ENCODE measurements around the gene DHRS9. TPM values are rescaled to one million over a fixed set of nuclear protein-coding genes. Genes with fewer than 3 reads are reported as not detected.
A peak's percentile ranks its signal among the peaks of the same experiment; 100 is the strongest.

Gene DHRS9
- total RNA-seq, 1 donor = 0.36 TPM

DNA sequence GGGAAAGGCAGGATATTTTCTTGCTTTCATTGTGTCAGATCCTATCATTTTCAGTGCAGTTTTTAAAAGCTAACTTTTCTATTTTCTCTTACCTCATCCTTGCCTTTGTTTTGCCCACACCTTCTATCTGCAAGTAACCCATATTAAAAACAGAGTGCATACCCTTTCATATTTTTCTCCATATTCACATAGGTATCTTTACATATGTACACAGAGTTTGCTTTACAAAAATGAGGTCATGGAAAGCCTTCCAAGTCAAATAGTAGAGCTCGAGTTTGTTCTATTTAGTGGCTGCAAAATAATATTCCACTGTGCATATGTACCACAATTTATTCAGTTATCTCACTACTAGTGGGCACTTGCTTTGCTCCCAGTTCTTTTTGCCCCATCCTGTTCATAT, 3.9 kb upstream of the DHRS9 start:
- no peak overlapping the region for H3K4me3 ChIP-seq (ENCODE audit: low read depth, low read length)
- TF ChIP-seq, protein P1, sequence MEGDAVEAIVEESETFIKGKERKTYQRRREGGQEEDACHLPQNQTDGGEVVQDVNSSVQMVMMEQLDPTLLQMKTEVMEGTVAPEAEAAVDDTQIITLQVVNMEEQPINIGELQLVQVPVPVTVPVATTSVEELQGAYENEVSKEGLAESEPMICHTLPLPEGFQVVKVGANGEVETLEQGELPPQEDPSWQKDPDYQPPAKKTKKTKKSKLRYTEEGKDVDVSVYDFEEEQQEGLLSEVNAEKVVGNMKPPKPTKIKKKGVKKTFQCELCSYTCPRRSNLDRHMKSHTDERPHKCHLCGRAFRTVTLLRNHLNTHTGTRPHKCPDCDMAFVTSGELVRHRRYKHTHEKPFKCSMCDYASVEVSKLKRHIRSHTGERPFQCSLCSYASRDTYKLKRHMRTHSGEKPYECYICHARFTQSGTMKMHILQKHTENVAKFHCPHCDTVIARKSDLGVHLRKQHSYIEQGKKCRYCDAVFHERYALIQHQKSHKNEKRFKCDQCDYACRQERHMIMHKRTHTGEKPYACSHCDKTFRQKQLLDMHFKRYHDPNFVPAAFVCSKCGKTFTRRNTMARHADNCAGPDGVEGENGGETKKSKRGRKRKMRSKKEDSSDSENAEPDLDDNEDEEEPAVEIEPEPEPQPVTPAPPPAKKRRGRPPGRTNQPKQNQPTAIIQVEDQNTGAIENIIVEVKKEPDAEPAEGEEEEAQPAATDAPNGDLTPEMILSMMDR (IDR thresholded peaks at IDR 0.05; ENCODE audit: insufficient read depth, low read length) = no peak
- no peak for DNase-seq (ENCODE audit: low read depth)

DNA sequence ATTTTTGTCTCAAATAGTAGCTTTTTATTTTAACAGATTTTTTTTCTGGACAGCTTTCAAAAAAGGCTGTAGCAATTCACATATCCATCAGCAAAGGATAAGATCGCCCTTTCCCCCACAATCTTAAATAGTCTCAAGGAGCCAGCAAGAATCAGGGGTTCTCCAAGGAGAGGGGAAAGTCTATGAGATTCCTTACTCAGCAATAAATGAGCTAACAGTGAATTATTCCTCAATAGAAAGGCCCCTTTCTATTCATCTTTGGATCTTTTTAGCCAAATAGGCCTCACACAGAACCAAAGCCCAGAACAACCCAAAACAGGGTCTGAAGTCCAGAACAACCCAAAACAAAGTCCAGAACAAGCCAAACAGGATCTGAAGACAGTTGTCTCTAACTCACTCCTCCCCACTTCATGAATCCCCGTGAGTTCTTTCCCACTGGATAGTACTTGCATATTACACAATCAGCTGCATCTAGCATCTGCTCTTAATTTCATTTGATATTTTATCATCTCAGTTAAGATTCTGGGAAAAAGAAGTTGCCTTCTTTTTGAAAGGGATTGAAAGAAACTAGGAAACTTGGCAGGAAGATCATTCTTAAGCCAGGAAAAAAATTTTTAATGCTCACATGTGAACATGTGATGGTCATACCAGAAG, 3.4 kb upstream of the DHRS9 start:
- H3K4me3 ChIP-seq (ENCODE audit: low read depth, low read length) = no peak overlapping the region
- TF ChIP-seq, protein P1 (IDR thresholded peaks at IDR 0.05; ENCODE audit: insufficient read depth, low read length) = no peak
- peak; percentile 9 for DNase-seq (ENCODE audit: low read depth)

DNA sequence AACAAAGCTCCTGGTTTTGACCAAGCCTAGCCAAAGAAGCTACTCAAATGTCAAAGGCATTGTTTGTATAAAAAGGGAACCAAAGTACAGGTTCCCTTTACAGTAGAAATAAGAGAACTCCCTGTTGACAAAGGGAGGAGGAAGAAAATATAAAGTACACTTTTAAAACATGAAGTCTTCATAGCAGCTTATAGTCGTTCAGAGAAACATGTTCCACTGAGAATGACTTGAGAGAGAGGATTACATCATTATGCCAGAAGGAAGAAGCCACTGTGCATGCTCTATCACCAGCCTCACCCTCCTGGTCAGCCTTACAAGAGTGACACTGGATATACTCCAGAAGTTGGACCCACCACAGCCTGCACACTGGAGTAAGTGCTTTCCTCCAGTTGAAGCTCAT, 2.5 kb upstream of the DHRS9 start:
- no peak for DNase-seq (ENCODE audit: low read depth)
- TF ChIP-seq, protein P1 (IDR thresholded peaks at IDR 0.05; ENCODE audit: insufficient read depth, low read length) = no peak
- H3K4me3 ChIP-seq (ENCODE audit: low read depth, low read length) = no peak overlapping the region

DNA sequence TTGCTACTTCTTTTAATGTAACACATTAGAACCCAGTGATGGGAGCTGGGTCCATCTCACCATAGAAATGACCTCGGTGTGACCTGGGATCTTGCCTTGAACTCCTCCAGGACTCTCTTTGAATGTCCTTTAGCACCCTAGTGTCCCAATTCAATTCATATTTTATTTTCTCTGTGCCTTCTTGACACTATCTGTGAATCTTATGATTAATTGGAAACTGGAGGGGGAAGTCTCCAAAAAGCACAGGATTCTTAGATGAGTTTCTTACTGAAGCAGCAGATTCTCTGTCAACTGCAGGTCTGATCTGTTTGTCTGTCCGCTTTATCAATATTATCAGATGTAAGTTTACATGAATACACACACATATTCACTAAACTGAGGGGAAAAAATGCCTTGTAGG, 470 bp downstream of the DHRS9 start:
- no peak for DNase-seq (ENCODE audit: low read depth)
- TF ChIP-seq, protein P1 (IDR thresholded peaks at IDR 0.05; ENCODE audit: insufficient read depth, low read length) = no peak
- no peak overlapping the region for H3K4me3 ChIP-seq (ENCODE audit: low read depth, low read length)

DNA sequence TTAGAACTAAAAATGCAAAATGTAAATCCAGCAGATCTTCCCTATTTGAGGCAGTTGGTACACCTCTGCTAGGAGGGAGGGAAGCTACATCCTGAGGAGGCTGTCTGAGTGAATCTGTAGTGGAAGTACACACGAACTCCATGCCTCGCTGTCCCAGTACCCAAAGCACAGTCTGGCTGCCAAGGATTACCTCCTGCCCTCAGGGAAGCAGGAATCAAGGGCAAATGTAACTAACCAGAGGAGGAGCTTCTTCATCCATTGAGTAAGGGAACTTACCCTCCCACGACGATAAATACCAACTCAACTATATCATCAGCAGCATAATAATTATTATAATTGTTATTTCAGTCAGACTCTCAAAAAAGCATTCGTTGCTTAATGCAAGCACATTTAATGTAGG, 2.1 kb downstream of the DHRS9 start:
- TF ChIP-seq, protein P1 (IDR thresholded peaks at IDR 0.05; ENCODE audit: insufficient read depth, low read length) = no peak
- no peak for DNase-seq (ENCODE audit: low read depth)
- H3K4me3 ChIP-seq (ENCODE audit: low read depth, low read length) = no peak overlapping the region

DNA sequence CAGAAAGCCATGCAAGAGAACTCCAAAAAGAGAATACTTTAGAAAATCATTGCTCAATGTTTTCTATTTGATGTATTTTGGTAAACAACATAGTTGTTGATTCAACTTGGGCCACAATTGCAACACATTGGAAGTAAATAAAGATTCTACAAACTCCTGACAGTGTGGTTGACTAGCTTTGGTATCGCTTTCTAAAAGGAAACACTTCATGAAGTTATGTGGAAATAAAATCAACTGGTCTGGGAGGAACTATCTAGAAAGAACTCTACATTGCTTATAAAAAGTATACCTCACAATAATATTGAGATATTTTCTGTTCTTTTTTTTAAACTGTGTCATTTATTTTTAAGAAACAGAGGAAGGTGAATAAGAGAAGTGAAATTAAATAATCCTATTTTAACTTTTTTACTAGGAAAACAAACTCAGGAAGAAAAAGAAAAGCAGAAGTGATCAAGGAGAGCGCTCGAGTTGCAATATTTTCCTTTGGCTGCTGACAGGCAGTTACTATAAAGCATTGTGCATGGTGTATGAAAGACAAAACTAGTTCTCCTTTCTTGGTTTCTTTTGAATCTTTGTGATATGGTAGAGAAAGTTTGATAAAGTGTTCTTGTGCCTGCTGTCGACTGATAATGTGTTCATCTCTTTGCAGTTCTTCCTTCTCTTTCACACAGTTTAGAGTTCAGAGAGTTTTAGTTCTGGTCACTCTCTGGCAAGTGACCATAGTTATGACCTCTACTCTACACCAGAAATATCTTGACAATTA, 3.0 kb downstream of the DHRS9 start:
- TF ChIP-seq, protein P1 (IDR thresholded peaks at IDR 0.05; ENCODE audit: insufficient read depth, low read length) = no peak
- DNase-seq (ENCODE audit: low read depth) = no peak
- no peak overlapping the region for H3K4me3 ChIP-seq (ENCODE audit: low read depth, low read length)
